ENCODE results near the gene MDH2.
"Not testable (repeated sequence)": the region's sequence is repeated elsewhere in the genome, so short reads cannot be mapped to it uniquely, and the experiment has no call there.

GRCh38 chr7:76084115-76084514 lies 36.2 kb downstream of the MDH2 start:
- TF ChIP-seq CREM (IDR thresholded peaks at IDR 0.05; ENCODE audit: low read depth); CHD4 (IDR thresholded peaks at IDR 0.05); CTCF (IDR thresholded peaks at IDR 0.05 in 2 of 3, conservative IDR thresholded peaks at IDR 0.05 in 1 of 3; ENCODE audit: control insufficient read depth in 2 of 3, extremely low read depth in 1 of 3, insufficient read depth in 1 of 3, low read depth in 3 of 3, low read length in 3 of 3); ZBTB40 (IDR thresholded peaks at IDR 0.05; ENCODE audit: borderline replicate concordance); ZNF274 (IDR thresholded peaks at IDR 0.05; ENCODE audit: insufficient read depth, insufficient read length): not testable (repeated sequence)
